ENCODE data around the gene SMAD6.

SMAD6 gene

GRCh38 chr15:66760968-66761725 is 59.1 kb downstream of the SMAD6 start:
- DNase-seq, result no peak

GRCh38 chr15:66761726-66762595 is 59.9 kb downstream of the SMAD6 start:
- DNase-seq, result no peak

GRCh38 chr15:66763186-66764071 is 61.4 kb downstream of the SMAD6 start:
- peak; percentile 80 to 86 for DNase-seq

GRCh38 chr15:66764072-66764786 is 62.2 kb downstream of the SMAD6 start:
- no peak for DNase-seq

GRCh38 chr15:66765478-66766281 is 63.6 kb downstream of the SMAD6 start:
- DNase-seq, result peak; percentile 7 to 64

GRCh38 chr15:66766282-66767230 is 64.5 kb downstream of the SMAD6 start:
- no peak for DNase-seq

GRCh38 chr15:66767240-66767659 is 65.2 kb downstream of the SMAD6 start:
- DNase-seq, result peak in 1 of 2 experiments; percentile 34

GRCh38 chr15:66768987-66769386 is 67.0 kb downstream of the SMAD6 start:
- no peak for DNase-seq

- DNase-seq, result peak in 1 of 2 experiments; percentile 3
Observed at GRCh38 chr15:66770518-66771350, 68.7 kb downstream of the SMAD6 start.

- DNase-seq, result no peak
Observed at GRCh38 chr15:66771351-66771650, 69.3 kb downstream of the SMAD6 start.

- DNase-seq, result no peak
Observed at GRCh38 chr15:66772604-66773128, 70.6 kb downstream of the SMAD6 start.

GRCh38 chr15:66773129-66773873 is 71.3 kb downstream of the SMAD6 start:
- DNase-seq, result no peak

GRCh38 chr15:66774001-66774814 is 72.2 kb downstream of the SMAD6 start:
- peak in 1 of 2 experiments; percentile 68 for DNase-seq

- peak in 1 of 2 experiments; percentile 79 for DNase-seq
Observed at GRCh38 chr15:66775127-66776105, 73.4 kb downstream of the SMAD6 start.

- DNase-seq, result no peak
Observed at GRCh38 chr15:66777054-66777453, 75.0 kb downstream of the SMAD6 start.

Measured in NCI-H446 (cell line).